ENCODE data around the gene GLIPR1L1. TPM values are rescaled to one million over a fixed set of nuclear protein-coding genes. Genes with fewer than 3 reads are reported as not detected.

Gene GLIPR1L1
- total RNA-seq, 1 donor: not detected

- DNase-seq (ENCODE audit: low read depth): peak; percentile 49
- TF ChIP-seq CTCF (IDR thresholded peaks at IDR 0.05; ENCODE audit: insufficient read depth, low read length): no peak
- no peak overlapping the region for H3K4me3 ChIP-seq (ENCODE audit: low read depth, low read length)
Observed at GRCh38 chr12:75322464-75322863, 12.0 kb upstream of the GLIPR1L1 start.

GRCh38 chr12:75323663-75324062 lies 10.8 kb upstream of the GLIPR1L1 start:
- H3K4me3 ChIP-seq (ENCODE audit: low read depth, low read length): no peak overlapping the region
- DNase-seq (ENCODE audit: low read depth): no peak
- TF ChIP-seq CTCF (IDR thresholded peaks at IDR 0.05; ENCODE audit: insufficient read depth, low read length): no peak

DNA sequence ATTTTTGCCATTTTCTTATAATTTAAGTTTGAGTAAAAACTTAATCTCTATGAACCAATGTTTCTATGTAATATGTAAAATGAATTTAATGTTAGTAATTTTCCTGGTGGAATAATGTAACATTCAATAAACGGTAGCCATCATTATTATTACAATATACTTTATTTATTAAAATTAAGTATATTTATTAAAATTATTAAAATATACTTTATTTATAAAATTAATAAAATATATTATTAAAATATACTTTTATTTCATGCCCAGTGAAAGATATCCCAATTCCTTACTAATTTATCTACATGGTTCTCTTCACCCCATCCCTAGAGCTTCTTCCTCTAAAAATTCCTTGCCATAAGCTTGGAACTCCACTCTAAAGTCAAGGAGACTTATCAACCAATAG lies 6.8 kb upstream of the GLIPR1L1 start:
- DNase-seq (ENCODE audit: low read depth): no peak
- TF ChIP-seq CTCF (IDR thresholded peaks at IDR 0.05; ENCODE audit: insufficient read depth, low read length): no peak
- no peak overlapping the region for H3K4me3 ChIP-seq (ENCODE audit: low read depth, low read length)

- TF ChIP-seq CTCF (IDR thresholded peaks at IDR 0.05; ENCODE audit: insufficient read depth, low read length): no peak
- DNase-seq (ENCODE audit: low read depth): peak; percentile 82
- peak within 1 kb of the TSS; percentile 79 for H3K4me3 ChIP-seq (ENCODE audit: low read depth, low read length)
Observed at GRCh38 chr12:75329918-75330826, 4.3 kb upstream of the GLIPR1L1 start, which contains the start of gene CAPS2. Gene CAPS2, minus strand, starts transcription at chr12:75330324. Its CDS starts 3,826 bp downstream, at chr12:75326498.

DNA sequence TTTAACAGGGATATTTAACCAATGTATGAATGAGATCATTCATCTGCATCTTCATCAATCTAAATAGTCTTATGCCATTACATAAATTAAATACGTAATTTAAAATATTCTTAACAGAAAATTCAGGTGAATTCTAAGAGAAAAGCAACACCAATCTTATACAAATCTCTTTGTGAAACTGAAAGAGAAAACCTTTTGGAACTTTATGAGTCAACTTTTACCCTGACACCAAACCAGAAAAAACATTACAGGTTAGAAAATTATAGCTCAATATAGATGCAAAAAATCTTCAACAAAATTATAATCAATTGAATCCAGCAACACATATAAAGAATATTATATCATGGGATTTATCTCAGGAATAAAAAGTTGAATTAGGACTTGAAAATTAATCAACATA lies 3.4 kb downstream of the GLIPR1L1 start:
- no peak for TF ChIP-seq CTCF (IDR thresholded peaks at IDR 0.05; ENCODE audit: insufficient read depth, low read length)
- no peak for DNase-seq (ENCODE audit: low read depth)

GRCh38 chr12:75341873-75342272 lies 7.4 kb downstream of the GLIPR1L1 start:
- H3K4me3 ChIP-seq (ENCODE audit: low read depth, low read length): no peak overlapping the region
- no peak for DNase-seq (ENCODE audit: low read depth)
- TF ChIP-seq CTCF (IDR thresholded peaks at IDR 0.05; ENCODE audit: insufficient read depth, low read length): no peak

More for the DNA sequence above, 3.4 kb downstream of the GLIPR1L1 start:
- no peak overlapping the region for H3K4me3 ChIP-seq (ENCODE audit: low read depth, low read length)
